ENCODE data around the gene MMEL1. TPM values are rescaled to one million over a fixed set of nuclear protein-coding genes. Genes with fewer than 3 reads are reported as not detected.
A peak's percentile ranks its signal among the peaks of the same experiment; 100 is the strongest.

MMEL1 gene
- total RNA-seq, 2 donors from 2014 or later: 4.6 to 13.6 TPM

DNA sequence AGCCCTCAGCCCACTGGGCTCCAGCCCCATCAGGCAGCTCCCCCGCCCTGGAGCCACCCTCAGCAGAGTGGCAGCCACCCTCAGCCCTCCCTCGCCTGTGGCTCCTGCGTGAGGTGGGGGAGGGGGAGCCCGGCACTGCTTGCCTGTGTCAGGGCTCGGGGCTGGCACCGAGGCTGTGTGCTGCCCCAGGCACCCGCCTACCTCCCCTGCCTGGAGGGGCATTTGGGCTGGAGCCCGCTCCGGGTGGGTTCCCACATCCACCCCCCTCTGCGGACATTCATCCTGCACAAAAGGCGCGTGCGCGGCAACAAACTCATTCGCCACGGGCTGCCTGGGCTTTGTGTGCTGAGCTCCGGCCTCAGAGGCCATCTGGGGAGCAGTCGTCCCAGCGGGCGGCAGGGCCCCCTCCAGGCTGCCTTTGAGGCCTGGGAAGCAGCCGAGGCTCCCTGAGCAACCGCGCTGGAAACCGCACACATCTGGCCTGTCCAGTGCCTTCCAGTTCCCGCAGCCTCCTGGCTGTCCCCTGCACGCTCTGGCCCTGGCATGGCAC lies 89.2 kb downstream of the MMEL1 start:
- DNase-seq (ENCODE audit: low spot score): no peak
- Histone ChIP-seq H3K4me1 (replicated peaks) (peaks cover 20% of the 10 kb centered on the region), H3K9me3 (no peaks in the 10 kb centered on the region), H3K27me3 (replicated peaks; ENCODE audit: insufficient read depth) (no peaks in the 10 kb centered on the region), H3K4me3 (no peak overlapping the region), H3K27ac (no peak overlapping the region), H3K36me3 (no peaks in the 10 kb centered on the region)
- intact Hi-C loops (cut with DNase I): no loop called here
- TF ChIP-seq POLR2AphosphoS5 (IDR thresholded peaks at IDR 0.05) (no peak), POLR2A (IDR thresholded peaks at IDR 0.05) (no peak)
- TF ChIP-seq, protein P1, sequence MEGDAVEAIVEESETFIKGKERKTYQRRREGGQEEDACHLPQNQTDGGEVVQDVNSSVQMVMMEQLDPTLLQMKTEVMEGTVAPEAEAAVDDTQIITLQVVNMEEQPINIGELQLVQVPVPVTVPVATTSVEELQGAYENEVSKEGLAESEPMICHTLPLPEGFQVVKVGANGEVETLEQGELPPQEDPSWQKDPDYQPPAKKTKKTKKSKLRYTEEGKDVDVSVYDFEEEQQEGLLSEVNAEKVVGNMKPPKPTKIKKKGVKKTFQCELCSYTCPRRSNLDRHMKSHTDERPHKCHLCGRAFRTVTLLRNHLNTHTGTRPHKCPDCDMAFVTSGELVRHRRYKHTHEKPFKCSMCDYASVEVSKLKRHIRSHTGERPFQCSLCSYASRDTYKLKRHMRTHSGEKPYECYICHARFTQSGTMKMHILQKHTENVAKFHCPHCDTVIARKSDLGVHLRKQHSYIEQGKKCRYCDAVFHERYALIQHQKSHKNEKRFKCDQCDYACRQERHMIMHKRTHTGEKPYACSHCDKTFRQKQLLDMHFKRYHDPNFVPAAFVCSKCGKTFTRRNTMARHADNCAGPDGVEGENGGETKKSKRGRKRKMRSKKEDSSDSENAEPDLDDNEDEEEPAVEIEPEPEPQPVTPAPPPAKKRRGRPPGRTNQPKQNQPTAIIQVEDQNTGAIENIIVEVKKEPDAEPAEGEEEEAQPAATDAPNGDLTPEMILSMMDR (IDR thresholded peaks at IDR 0.05): no peak
- 19% methylated on average over 20 of the region's 26 CpGs for WGBS

DNA sequence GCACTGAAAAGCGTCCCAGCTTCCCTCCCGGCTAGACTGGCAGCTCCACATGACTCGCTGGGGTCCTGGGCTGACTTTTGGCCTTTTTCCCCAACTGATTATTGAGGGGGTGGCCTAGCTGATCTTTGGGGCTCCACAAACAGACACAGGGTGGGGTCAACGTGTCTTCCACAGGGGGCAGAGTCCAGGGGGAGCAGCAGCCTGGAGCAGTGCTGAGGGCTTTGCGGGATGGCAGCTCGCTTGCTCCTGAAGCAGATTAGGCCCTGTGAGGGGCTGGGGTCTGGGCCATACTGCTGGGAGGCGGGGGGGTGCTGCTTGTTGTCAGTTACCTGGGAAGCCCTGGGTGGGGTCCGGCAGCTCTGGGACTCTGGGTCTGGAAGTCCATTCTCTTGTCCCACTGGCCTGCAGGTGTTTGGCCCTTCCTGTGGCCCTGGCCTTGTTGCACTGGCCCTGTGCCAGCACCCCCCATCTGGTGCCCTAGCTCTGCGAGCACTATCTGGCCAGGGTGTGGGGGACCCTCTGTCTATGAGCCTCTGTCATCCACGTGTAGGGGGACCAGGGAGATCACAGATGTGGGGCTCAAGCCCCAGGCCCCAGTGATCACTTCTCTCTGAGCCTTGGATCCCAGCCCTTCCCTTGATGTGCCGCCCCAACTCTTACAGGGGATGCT lies 90.4 kb downstream of the MMEL1 start:
- no peaks in the 10 kb centered on the region for H3K9me3 ChIP-seq
- WGBS: 93% methylated on average over 11 of the region's 11 CpGs

DNA sequence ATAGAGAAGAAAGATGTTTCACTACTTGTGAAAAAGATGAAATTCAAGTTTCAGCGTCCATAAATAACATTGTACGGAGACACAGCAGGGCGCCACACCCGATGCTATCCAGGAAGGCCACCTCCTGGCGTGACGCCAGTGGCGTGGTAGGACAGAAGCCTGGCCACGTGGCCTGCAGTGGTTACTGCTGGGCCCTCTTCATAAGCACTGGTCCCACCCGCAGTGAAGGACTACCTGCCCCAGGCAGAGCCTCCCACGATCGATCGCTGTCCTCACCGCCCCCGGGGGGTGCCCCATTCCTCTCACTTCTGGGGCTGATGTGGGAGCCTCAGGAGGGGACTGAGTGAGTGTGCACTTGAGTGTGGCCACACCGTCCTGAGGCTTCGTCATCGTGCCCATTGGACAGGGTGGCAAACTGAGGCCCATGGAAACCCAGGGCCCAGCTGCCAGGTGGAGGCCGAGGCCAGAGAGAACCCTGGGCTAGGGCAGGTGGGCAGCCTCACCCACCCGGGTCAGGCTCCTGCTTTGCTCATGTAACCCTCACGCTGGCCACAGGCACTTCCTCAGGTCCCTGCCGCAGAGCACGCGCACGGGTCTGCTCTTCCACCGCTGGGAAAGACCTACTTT lies 91.1 kb downstream of the MMEL1 start:
- intact Hi-C loops (cut with DNase I): no loop called here
- TF ChIP-seq POLR2A (IDR thresholded peaks at IDR 0.05) (no peak), POLR2AphosphoS5 (IDR thresholded peaks at IDR 0.05) (peak; percentile 36)
- TF ChIP-seq, protein P1 (IDR thresholded peaks at IDR 0.05): no peak
- H3K4me3 ChIP-seq: no peak overlapping the region
- H3K9me3 ChIP-seq: no peaks in the 10 kb centered on the region
- no peaks in the 10 kb centered on the region for H3K36me3 ChIP-seq
- H3K4me1 ChIP-seq (replicated peaks): peaks cover 8% of the 10 kb centered on the region
- DNase-seq (ENCODE audit: low spot score): peak; percentile 73
- H3K27me3 ChIP-seq (replicated peaks; ENCODE audit: insufficient read depth): no peaks in the 10 kb centered on the region
- no peak overlapping the region for H3K27ac ChIP-seq
- 74% methylated on average over 23 of the region's 25 CpGs for WGBS

More for the DNA sequence above, 90.4 kb downstream of the MMEL1 start:
- TF ChIP-seq POLR2AphosphoS5 (IDR thresholded peaks at IDR 0.05) (no peak), POLR2A (IDR thresholded peaks at IDR 0.05) (no peak)
- TF ChIP-seq, protein P1 (IDR thresholded peaks at IDR 0.05): no peak
- H3K27ac ChIP-seq: no peak overlapping the region
- H3K4me3 ChIP-seq: no peak overlapping the region
- no peak for DNase-seq (ENCODE audit: low spot score)
- intact Hi-C loops (cut with DNase I): no loop called here
- H3K36me3 ChIP-seq: no peaks in the 10 kb centered on the region
- no peaks in the 10 kb centered on the region for H3K27me3 ChIP-seq (replicated peaks; ENCODE audit: insufficient read depth)
- H3K4me1 ChIP-seq (replicated peaks): peaks cover 10% of the 10 kb centered on the region

DNA sequence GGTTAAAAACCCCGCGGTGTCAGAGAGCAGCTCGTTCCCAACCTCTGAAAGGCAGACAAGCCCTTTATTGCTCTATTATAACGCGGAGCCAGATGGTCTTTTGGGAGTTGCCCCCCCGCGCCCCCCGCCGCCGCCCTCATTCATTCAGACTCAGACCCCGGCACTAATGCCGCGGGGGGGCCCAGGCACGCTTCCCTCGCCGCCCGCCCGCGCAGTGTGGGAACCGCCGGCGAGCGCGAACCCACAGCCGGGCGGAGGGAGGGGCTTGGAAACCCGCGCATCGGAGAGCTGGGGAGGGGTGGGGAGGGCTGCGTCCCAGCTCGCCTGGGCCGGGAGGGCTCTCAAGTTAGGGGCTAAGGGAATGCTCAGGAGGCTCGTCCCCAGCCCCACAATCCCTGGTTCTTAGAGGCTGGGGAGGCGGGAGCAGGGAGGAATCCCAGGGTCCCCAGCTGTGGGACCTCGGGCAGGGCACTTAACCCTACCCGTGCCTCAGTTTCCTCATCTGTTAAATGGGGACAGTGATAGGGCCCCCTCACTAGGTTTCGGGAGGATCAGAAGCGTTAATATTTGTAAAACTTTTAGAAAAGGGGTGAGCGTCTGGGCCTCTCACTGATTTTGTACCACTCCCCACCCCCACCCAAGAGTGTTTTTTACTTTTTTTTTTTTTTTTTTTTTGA lies 91.9 kb downstream of the MMEL1 start:
- DNase-seq (ENCODE audit: low spot score): no peak
- no peaks in the 10 kb centered on the region for H3K27me3 ChIP-seq (replicated peaks; ENCODE audit: insufficient read depth)
- H3K4me1 ChIP-seq (replicated peaks): peaks cover 5% of the 10 kb centered on the region
- H3K9me3 ChIP-seq: no peaks in the 10 kb centered on the region
- no peak overlapping the region for H3K27ac ChIP-seq
- intact Hi-C loops (cut with DNase I): no loop called here
- no peak overlapping the region for H3K4me3 ChIP-seq
- TF ChIP-seq POLR2A (IDR thresholded peaks at IDR 0.05): no peak
- WGBS: 13% methylated on average over 36 of the region's 39 CpGs
- no peaks in the 10 kb centered on the region for H3K36me3 ChIP-seq

Other genes with a start within 250 kb of the MMEL1 start
- 10 to 100 TPM; 18.6 to 21.0 TPM for gene MORN1, start 241.5 kb downstream of the MMEL1 start, total RNA-seq
- gene RER1, start 241.2 kb downstream of the MMEL1 start, total RNA-seq: 10 to 100 TPM; 86.1 to 97.0 TPM
- 10 to 100 TPM; 38.3 to 49.9 TPM for gene PEX10, start 220.5 kb downstream of the MMEL1 start, total RNA-seq
- 10 to 100 TPM; 29.8 to 41.0 TPM for gene PLCH2, start 156.7 kb downstream of the MMEL1 start, total RNA-seq
- gene PANK4, start 106.4 kb downstream of the MMEL1 start, total RNA-seq: 10 to 100 TPM; 27.0 to 69.5 TPM
- 1 to 10 TPM in 1 of 2 donors, not detected in 1; 2.6 TPM for gene HES5, start 102.8 kb downstream of the MMEL1 start, total RNA-seq
- 100 to 1,000 TPM in 1 of 2 donors, 10 to 100 TPM in 1; 83.3 to 105 TPM for gene TNFRSF14, start 76.6 kb downstream of the MMEL1 start, total RNA-seq
- gene PRXL2B, start 46.2 kb downstream of the MMEL1 start, total RNA-seq: 10 to 100 TPM; 20.3 to 25.8 TPM
- gene TTC34, start 168.7 kb upstream of the MMEL1 start, total RNA-seq: 1 to 10 TPM in 1 of 2 donors, under 1 TPM in 1; 0.32 to 1.2 TPM

Data from prostate gland (tissue), 2 donors.